ENCODE data around the gene P4HA2.

DNA sequence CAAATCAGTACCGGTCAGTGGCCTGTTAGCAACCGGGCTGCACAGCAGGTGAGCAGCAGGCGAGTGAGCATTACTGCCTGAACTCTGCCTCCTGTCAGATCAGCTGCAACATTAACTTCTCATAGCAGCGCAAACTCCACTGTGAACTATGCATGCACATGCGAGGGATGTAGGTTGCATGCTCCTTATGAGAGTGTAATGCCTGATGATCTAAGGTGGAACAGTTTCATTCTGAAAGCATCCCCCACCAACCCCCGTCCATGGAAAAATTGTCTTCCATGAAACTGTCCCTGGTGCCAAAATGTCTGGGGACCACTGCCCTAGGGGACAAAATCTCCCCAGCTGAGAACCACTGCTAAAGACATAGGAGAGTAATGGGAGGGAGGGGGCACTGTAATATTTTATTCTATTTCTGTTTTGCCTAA, 51.1 kb downstream of the P4HA2 start:
- TF ChIP-seq SIN3A (conservative IDR thresholded peaks at IDR 0.05 in 1 of 2, IDR thresholded peaks at IDR 0.05 in 1 of 2; ENCODE audit: low read depth in 1 of 2, low read length in 2 of 2) (no peak), SP2 (IDR thresholded peaks at IDR 0.05; ENCODE audit: low read length) (no peak)
- TF ChIP-seq, protein P1, sequence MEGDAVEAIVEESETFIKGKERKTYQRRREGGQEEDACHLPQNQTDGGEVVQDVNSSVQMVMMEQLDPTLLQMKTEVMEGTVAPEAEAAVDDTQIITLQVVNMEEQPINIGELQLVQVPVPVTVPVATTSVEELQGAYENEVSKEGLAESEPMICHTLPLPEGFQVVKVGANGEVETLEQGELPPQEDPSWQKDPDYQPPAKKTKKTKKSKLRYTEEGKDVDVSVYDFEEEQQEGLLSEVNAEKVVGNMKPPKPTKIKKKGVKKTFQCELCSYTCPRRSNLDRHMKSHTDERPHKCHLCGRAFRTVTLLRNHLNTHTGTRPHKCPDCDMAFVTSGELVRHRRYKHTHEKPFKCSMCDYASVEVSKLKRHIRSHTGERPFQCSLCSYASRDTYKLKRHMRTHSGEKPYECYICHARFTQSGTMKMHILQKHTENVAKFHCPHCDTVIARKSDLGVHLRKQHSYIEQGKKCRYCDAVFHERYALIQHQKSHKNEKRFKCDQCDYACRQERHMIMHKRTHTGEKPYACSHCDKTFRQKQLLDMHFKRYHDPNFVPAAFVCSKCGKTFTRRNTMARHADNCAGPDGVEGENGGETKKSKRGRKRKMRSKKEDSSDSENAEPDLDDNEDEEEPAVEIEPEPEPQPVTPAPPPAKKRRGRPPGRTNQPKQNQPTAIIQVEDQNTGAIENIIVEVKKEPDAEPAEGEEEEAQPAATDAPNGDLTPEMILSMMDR (IDR thresholded peaks at IDR 0.05; ENCODE audit: control extremely low read depth in 1 of 3, insufficient read depth in 1 of 3, low read depth in 1 of 3, low read length in 3 of 3) = no peak

Data from H1 (cell line).